Hepatic stellate cell (primary cell): ENCODE results near the gene MISP.

Source experiments
- DNase-seq: peaks from one replicate; pipeline ENCODE4 v3.0.0; 2011; ENCODE audit warnings: low spot score

MISP gene

GRCh38 chr19:810883-811489, 60.1 kb downstream of the MISP start:
- DNase-seq = no peak

GRCh38 chr19:811506-812048, 60.7 kb downstream of the MISP start:
- no peak for DNase-seq

GRCh38 chr19:812049-812746, 61.3 kb downstream of the MISP start:
- no peak for DNase-seq

GRCh38 chr19:812747-813218, 61.9 kb downstream of the MISP start:
- DNase-seq = no peak

GRCh38 chr19:813219-814151, 62.6 kb downstream of the MISP start:
- DNase-seq = no peak
